Ishikawa (cell line): ENCODE measurements around the gene MEIS3.

Experiments
- CEBPB ChIP-seq: IDR thresholded peaks from 2 replicates; pipeline ENCODE4 v1.6.1; 2012
- CREB1 ChIP-seq: IDR thresholded peaks from 2 replicates; pipeline ENCODE4 v1.6.1; 2012; ENCODE audit warnings: low read depth
- EGR1 ChIP-seq: IDR thresholded peaks from 2 replicates; pipeline ENCODE4 v1.6.1; 2012
- EP300 ChIP-seq: IDR thresholded peaks from 2 replicates; pipeline ENCODE4 v1.6.1; 2012; ENCODE audit warnings: borderline replicate concordance
- FOXM1 ChIP-seq: IDR thresholded peaks from 2 replicates; pipeline ENCODE4 v1.6.1; 2012; ENCODE audit warnings: low read depth, borderline replicate concordance
- NFIC ChIP-seq: IDR thresholded peaks from 2 replicates; pipeline ENCODE4 v1.6.1; 2012
- RAD21 ChIP-seq: IDR thresholded peaks from 2 replicates; pipeline ENCODE4 v1.6.1; 2012; ENCODE audit warnings: low read depth
- TAF1 ChIP-seq: IDR thresholded peaks from 2 replicates; pipeline ENCODE4 v1.6.1; 2012; ENCODE audit warnings: low read depth, mild to moderate bottlenecking
- TCF12 ChIP-seq: IDR thresholded peaks from 2 replicates; pipeline ENCODE4 v1.6.1; 2012; ENCODE audit warnings: low read depth
- TEAD4 ChIP-seq: IDR thresholded peaks from 2 replicates; pipeline ENCODE4 v1.6.1; 2012
- YY1 ChIP-seq: IDR thresholded peaks from 2 replicates; pipeline ENCODE4 v1.6.1; 2012; ENCODE audit warnings: low read depth
- ZBTB7A ChIP-seq: IDR thresholded peaks from 2 replicates; pipeline ENCODE4 v1.6.1; 2012; ENCODE audit warnings: low read depth
- TF ChIP-seq, protein P1 (sequence below): IDR thresholded peaks from 2 replicates; pipeline ENCODE4 v1.6.1; 2012
- TF ChIP-seq, protein P2 (sequence below): IDR thresholded peaks from 2 replicates; pipeline ENCODE4 v1.6.1; 2012
- TF ChIP-seq, protein P3 (sequence below): IDR thresholded peaks from 2 replicates; pipeline ENCODE4 v1.6.1; 2012; ENCODE audit warnings: low read depth, mild to moderate bottlenecking

The MEIS3 gene

DNA sequence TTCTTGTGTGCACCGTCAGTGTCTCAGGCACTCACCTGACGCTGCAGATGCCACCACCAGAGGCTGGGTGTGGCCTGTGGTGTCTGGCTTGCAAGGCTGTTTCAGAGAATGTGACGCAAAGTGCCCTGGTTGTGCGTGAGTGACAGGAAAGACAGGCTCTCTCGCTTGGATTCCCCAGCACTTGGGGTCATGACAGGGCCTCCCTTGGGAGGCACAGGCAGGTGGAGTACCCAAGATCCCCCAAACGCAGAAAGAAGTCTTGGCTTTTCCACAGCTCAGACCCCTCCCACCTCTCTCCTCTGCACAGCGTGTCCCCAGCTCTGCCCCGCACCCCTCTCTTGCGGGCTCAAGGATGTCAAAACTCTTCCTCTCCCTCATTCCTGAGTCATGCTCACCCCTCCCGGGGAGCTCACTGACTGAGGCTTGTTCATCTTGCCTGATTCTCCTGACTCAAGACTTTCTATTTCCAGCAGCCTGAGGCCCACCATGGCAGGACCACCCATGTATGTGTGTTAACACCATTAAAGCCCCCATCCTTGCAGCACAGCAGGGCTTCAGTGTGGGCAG lies 49.2 kb downstream of the MEIS3 start:
- no peak for TF ChIP-seq CEBPB

DNA sequence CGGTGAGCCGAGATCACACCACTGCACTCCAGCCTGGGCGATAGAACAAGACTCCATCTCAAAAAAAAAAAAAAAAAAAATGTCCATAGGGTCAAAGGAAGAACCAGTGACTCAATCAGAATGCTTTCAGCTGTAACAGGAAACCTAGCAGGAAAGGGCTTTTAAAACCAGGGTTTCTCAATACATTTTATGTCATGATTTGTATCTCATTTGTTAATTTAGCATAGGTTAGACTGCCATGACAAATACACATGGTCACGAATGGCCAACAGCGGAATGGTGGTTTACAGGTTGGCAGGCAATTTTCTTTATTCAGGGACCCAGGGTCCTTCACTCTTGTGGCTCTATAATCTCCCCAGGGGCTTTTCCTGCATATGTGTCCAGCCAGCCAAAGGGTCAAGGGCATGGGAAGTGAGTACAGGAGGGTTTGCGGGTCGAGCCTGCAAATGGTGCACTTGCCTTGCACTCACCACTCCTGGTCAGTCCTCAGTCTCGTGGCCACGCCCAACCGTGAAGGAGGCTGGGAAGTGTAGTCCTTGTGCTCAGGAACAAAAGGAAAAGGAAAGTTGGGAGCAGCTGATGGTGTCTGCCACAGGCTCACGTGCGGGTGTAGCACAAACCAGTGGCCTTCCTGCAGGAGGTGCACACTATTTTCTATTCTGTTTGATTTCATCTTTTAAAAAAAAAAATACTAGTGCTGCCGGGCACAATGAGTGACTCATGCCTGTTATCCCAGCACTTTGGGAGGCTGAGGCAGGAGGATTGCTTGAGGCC lies 55.4 kb downstream of the MEIS3 start:
- no peak for TF ChIP-seq NFIC
- TF ChIP-seq EP300 = no peak
- no peak for TF ChIP-seq TAF1
- TF ChIP-seq TEAD4 = no peak
- no peak for TF ChIP-seq YY1
- TF ChIP-seq, protein P1, sequence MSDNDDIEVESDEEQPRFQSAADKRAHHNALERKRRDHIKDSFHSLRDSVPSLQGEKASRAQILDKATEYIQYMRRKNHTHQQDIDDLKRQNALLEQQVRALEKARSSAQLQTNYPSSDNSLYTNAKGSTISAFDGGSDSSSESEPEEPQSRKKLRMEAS = no peak
- TF ChIP-seq ZBTB7A = no peak
- TF ChIP-seq RAD21 = no peak
- no peak for TF ChIP-seq TCF12
- no peak for TF ChIP-seq FOXM1
- TF ChIP-seq, protein P2, sequence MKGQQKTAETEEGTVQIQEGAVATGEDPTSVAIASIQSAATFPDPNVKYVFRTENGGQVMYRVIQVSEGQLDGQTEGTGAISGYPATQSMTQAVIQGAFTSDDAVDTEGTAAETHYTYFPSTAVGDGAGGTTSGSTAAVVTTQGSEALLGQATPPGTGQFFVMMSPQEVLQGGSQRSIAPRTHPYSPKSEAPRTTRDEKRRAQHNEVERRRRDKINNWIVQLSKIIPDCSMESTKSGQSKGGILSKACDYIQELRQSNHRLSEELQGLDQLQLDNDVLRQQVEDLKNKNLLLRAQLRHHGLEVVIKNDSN = no peak
- no peak for TF ChIP-seq CEBPB
- TF ChIP-seq CREB1 = no peak
- TF ChIP-seq EGR1 = no peak
- TF ChIP-seq, protein P3, sequence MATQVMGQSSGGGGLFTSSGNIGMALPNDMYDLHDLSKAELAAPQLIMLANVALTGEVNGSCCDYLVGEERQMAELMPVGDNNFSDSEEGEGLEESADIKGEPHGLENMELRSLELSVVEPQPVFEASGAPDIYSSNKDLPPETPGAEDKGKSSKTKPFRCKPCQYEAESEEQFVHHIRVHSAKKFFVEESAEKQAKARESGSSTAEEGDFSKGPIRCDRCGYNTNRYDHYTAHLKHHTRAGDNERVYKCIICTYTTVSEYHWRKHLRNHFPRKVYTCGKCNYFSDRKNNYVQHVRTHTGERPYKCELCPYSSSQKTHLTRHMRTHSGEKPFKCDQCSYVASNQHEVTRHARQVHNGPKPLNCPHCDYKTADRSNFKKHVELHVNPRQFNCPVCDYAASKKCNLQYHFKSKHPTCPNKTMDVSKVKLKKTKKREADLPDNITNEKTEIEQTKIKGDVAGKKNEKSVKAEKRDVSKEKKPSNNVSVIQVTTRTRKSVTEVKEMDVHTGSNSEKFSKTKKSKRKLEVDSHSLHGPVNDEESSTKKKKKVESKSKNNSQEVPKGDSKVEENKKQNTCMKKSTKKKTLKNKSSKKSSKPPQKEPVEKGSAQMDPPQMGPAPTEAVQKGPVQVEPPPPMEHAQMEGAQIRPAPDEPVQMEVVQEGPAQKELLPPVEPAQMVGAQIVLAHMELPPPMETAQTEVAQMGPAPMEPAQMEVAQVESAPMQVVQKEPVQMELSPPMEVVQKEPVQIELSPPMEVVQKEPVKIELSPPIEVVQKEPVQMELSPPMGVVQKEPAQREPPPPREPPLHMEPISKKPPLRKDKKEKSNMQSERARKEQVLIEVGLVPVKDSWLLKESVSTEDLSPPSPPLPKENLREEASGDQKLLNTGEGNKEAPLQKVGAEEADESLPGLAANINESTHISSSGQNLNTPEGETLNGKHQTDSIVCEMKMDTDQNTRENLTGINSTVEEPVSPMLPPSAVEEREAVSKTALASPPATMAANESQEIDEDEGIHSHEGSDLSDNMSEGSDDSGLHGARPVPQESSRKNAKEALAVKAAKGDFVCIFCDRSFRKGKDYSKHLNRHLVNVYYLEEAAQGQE = no peak

DNA sequence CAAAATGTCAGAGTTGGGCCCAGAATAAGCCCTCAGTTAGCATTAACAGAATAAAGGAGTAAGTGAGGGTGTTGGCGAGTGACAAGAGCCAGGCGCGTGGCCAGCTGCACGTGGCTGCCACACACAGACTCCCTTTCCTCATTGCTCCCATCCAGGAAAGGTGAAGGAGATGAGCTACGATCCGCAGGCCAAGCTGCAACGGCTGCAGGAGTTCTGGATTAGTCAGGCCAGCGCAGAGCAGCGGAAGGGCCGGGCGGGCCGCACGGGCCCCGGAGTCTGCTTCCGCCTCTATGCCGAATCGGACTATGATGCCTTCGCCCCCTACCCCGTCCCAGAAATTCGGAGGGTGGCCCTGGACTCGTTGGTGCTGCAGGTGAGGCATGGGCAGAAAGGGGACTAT lies 57.0 kb downstream of the MEIS3 start:
- TF ChIP-seq, protein P1 = no peak
- TF ChIP-seq, protein P2 = no peak
- TF ChIP-seq TEAD4 = no peak
- TF ChIP-seq, protein P3 = no peak
- TF ChIP-seq ZBTB7A = no peak
- no peak for TF ChIP-seq NFIC
- no peak for TF ChIP-seq YY1
- TF ChIP-seq TCF12 = no peak
- no peak for TF ChIP-seq EP300
- no peak for TF ChIP-seq TAF1
- TF ChIP-seq CREB1 = no peak
- no peak for TF ChIP-seq RAD21
- TF ChIP-seq CEBPB = no peak
- no peak for TF ChIP-seq EGR1
- TF ChIP-seq FOXM1 = no peak

DNA sequence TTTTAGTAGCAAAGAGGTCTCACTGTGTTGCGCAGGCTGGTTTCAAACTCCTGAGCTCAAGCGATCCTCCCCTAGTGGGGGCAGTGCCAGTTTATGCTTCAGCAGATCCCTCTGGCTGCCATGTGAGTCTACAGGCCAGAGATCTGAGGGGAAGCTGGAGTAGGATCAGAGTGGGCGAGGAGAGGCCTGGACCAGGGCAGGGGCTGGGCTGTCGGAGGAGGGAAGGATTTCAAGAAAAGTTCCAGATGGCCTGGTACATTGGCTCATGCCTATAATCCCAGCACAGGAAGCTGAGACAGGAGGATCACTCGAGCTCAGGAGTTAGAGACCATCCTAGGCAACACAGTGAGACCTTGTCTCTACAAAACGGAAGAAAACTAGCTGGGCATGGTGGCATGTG lies 60.4 kb downstream of the MEIS3 start:
- no peak for TF ChIP-seq NFIC
- TF ChIP-seq EGR1 = no peak
- TF ChIP-seq, protein P3 = no peak
- TF ChIP-seq FOXM1 = no peak
- no peak for TF ChIP-seq CREB1
- no peak for TF ChIP-seq CEBPB
- no peak for TF ChIP-seq TEAD4
